NCI-H2171 treated with DMSO at 0.1 percent for 48 hours (cell line): Measurements from ENCODE around the gene TPPP2.
"Not testable (repeated sequence)": the region's sequence is repeated elsewhere in the genome, so short reads cannot be mapped to it uniquely, and the experiment has no call there.

Source experiments
- DNase-seq: peaks from one replicate; lab custom pipeline; 2025; lab: John Stamatoyannopoulos, UW

Gene TPPP2

DNA sequence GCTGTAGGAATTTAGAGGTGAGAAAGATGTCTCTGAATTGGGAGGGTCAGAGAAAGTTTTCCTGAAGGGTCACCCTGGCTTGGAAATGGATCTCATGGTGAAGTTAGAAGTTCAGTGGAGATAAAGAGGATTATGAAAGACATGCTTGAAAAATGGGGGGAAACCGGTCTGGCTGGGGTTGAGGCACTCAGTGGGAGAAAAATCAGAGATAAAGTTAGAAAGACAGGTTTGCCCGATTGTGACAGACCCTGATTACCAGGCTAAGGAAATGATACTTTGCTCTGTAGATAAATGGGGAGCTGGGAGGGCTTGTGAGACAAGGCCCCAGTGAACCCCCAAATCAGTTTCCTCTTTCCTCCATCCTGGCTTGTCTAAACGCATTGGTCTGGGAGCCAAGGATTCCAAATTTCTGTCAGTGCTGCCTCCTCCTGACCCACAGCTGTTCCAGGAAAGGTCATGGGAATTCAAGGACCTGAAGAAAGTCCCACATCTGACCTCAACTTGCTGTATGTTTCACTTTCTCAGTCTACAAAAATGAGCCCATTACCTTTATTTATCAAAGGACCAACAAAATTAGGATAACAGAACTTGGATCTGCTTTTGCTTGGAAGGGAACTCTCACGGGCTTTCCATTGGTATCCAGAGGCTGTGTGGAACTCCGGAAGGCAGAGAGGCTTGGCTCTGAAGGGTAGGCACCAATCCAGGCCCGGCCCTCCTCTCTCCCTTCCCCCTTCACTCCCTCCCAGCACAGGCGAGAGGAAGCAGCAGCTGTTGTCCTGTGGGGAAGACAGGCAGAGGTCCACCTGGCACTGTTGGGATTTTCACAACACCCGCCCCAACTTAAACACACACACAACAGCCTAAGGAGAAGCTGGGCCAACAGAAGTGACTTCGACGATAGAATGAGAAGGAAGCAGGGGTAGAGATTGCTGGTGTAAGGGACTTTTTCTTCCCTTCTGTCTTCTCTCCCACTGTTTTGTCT, 8.7 kb downstream of the TPPP2 start:
- peak; percentile 82 for DNase-seq

DNA sequence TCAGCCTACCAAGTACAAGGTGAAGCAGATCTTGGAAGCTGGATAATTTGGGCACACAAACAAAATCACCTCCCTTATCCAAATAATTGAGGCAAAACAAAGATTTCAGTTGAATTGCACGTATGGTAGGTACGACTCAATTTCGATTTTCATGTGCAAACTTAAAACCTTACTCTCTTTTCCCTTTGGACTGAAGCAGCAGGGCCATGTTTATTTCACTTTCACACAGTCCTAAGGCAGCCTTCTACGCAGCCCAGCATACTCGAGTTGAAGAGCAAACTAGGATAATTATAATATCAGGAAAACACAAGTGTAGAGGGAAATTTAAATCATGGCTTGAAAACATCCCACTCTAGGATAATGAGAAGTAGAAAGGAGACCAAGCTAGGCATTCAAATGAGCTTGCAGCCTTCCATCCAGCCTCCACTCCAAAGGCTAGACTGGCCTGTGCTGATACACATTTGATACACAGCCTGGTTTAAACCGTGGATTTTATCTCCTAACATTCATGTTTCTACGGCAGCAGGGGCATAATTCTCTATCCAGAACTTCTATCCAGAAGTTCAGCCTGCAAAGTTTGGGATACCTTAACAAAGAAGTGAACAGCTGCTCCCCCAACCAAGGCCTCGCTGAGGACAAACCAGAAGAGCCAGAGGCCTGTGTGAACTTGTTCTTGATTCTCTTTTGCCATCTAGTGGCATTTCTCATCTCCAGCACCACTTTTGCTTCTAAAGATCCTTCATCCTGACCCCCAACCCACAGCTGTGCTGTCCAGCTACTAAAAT, 9.8 kb downstream of the TPPP2 start:
- peak; percentile 76 for DNase-seq

DNA sequence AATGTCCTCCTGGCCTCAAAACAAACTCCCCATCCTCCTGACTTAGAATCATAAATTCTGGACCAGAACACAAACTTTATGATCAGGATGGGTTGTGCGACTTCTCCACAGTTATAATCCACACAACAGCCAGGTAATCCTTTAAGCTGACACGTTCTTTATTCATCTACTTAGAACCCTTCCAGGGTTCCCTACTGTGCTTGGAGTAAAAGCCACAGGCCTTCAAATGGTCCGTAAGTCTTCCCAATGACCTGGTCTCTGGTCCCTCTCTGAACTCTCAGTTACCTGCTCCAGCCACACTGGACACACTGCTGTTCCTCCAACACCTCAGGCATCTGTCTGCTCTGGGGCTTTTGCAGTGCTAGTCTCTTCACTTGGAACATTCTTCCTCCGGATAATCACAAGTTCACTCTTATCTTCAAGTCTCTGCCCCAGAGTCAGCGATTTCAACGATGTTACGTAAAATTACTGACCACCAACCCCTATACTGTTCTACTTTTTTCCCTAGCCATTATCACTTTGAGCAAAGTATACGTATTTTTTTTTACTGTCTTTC, 10.4 kb downstream of the TPPP2 start:
- DNase-seq: no peak

DNA sequence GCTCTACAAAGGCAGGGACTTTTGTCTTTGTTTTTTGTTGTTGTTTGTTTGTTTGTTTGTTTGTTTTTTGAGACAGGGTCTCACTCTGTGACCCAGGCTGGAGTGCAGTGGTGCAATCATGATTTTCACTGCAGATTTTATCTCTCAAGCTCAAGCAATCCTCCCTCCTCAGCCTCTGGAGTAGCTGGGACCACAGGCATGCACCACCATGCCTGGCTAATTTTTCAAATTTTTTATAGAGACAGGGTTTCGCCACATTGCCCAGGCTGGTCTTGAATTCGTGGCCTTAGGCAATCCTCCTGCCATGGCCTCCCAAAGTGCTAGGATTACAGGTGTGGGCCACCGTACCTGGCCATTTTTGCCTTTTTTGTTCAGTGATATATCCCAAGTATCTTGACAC, 10.9 kb downstream of the TPPP2 start:
- DNase-seq: not testable (repeated sequence)

DNA sequence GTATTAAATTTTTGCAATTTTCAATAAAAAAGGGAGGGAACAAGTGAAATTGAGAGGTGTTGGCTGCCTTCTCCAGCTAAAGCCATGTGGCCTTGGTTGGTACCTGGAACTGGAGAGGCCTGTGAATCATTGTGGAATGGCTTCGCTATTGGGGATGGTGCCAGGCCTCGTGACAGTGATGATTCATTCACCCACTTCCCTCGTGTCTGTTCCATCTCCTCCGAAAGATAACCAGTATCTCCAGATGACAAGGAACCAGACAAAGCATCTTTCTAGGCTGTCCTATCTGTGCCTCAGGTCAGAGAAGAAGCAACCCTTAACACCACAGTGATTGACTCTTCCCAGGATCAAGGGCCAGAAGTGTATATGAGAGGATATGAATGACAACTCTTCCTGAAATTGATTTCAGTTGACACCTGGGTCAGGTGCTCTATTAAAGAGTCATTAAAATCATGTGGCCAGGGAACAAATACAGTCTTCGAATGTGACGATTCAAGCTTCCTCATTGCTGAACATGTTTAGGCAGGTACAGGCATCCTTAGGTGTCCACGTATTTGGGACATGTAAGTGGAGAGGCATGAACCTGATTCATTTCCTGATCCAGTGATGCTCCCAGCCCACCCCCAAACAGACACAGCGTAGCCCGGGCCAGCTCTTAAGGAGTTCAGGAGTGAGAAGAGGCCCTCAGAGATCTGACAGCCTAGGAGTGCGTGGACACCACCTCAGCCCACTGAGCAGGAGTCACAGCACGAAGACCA, 11.8 kb downstream of the TPPP2 start, which contains the start of gene RNASE7:
Gene RNASE7, plus strand, starts transcription at position 687 of the 758 bp plus-strand sequence. CDS start 631 bp downstream, outside the sequence.
- DNase-seq: no peak

DNA sequence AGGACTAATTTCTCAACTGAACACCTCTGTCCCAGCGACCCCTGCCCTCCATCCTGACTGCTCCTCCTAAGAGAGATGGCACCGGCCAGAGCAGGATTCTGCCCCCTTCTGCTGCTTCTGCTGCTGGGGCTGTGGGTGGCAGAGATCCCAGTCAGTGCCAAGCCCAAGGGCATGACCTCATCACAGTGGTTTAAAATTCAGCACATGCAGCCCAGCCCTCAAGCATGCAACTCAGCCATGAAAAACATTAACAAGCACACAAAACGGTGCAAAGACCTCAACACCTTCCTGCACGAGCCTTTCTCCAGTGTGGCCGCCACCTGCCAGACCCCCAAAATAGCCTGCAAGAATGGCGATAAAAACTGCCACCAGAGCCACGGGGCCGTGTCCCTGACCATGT, 12.9 kb downstream of the TPPP2 start:
- DNase-seq: no peak

DNA sequence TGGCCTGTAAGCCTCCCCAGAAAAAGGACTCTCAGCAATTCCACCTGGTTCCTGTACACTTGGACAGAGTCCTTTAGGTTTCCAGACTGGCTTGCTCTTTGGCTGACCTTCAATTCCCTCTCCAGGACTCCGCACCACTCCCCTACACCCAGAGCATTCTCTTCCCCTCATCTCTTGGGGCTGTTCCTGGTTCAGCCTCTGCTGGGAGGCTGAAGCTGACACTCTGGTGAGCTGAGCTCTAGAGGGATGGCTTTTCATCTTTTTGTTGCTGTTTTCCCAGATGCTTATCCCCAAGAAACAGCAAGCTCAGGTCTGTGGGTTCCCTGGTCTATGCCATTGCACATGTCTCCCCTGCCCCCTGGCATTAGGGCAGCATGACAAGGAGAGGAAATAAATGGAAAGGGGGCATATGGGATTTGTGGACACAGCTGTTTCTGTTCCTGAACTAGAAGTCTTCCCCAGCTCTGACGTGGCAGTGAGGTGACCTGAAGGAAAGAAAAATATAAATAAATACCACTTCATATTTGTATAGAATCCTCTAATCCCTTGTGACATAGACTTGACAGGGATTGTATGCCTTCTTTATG, 13.5 kb downstream of the TPPP2 start:
- DNase-seq: no peak

DNA sequence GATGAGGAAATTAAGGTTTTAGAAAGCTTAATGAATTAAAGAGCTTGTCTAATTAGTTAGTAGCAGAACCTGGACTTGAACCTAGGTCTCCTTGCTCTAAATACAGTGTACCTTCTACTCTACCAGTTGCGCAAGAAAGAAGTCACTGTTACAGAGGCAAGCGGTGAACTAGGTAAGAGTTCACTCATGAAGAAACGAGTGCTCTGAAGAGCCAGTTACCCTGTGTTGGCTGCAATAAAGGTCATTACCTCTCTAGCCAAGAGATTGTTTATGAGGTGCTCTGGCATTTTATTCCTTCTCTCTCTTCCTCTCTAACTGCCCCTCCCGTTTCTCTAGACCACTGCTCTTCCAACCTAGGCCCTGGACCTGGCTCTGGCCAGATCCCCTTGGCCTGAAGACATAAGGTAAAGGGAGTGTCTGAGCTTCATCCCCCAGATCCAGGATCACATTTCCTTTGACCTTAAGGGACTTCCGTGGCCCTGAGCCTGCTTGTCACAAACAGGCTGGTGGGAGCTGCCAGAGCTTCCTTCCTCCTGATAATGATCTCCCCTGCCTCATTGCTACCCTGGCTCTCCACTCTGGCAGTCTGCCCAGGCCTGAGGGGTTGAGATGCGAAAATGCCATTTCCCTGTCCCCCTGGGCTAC, 14.1 kb downstream of the TPPP2 start:
- DNase-seq: peak; percentile 23

DNA sequence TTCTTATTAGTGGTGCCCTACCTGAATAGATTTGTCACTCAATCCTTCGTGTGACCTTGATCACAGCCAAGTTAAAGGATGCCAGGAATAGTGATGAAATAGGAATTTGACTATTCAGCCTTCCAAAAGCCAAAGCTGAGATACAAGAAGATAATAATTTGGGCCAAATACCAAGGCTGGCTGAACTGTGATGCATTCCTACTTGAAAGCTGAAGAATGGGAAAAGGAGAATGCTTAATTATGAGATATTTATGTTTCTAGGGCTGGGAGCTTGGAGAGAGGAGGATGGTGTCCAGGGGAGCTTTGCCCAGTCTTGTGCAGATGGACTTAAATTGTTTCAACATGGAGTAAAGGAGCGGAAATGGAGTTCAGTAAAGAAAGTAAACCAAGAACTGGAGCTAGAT, 17.4 kb downstream of the TPPP2 start:
- no peak for DNase-seq

DNA sequence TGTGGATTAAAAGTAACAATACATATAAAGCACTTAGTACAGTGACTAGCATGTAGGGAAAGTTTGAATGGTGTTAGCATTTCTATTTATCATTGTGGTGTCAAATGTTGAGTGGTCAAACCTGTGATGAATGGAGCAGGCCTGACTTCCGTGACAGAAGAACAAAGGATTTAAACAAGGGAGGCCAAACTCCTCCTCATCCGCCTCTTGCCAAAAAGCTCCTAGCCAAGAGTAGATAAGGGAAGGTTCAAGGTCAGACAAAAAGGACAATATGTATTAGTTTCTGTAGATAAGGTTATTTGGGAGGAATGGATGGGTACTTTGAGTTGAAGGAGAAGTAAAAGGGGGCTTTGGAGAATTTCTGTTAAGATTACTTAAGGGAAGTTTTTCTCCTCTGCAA, 18.6 kb downstream of the TPPP2 start:
- DNase-seq: no peak

DNA sequence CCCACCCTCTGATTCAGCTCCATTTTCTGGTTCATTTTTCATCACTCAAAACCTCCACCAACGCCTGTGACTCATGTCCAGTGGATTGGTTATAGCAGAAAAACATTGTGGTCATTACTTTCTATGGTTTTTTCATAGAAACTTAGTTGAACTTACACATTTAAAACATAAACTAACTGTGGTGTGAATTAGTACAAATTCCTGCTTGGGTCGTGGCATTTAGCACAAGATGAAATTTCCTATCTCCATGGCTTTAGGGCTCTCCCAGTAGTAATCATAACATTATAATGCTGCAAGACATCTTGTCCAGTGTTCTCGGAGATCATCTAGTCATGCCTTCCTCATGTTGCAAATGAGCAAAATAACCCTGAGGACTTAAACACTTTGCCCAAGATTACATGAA, 19.3 kb downstream of the TPPP2 start:
- DNase-seq: no peak

DNA sequence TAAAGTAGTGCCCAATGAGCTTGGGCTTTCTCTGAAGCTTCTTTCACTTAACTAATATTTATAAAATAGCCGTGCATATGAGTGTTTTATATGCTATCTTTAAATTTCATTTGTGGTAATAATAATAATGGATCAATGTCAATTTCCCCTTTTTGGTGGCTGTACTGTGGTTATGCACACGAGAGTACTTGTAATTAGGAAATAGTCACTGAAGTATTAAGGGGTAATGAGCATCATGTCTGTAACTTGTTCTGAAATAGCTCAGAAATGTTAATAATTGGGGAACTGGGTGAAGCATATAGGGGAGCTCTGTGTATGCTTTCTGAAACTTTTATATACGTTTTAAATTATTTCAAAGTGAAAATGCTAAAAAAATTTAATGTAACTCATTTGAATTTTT, 20.6 kb downstream of the TPPP2 start:
- DNase-seq: no peak

DNA sequence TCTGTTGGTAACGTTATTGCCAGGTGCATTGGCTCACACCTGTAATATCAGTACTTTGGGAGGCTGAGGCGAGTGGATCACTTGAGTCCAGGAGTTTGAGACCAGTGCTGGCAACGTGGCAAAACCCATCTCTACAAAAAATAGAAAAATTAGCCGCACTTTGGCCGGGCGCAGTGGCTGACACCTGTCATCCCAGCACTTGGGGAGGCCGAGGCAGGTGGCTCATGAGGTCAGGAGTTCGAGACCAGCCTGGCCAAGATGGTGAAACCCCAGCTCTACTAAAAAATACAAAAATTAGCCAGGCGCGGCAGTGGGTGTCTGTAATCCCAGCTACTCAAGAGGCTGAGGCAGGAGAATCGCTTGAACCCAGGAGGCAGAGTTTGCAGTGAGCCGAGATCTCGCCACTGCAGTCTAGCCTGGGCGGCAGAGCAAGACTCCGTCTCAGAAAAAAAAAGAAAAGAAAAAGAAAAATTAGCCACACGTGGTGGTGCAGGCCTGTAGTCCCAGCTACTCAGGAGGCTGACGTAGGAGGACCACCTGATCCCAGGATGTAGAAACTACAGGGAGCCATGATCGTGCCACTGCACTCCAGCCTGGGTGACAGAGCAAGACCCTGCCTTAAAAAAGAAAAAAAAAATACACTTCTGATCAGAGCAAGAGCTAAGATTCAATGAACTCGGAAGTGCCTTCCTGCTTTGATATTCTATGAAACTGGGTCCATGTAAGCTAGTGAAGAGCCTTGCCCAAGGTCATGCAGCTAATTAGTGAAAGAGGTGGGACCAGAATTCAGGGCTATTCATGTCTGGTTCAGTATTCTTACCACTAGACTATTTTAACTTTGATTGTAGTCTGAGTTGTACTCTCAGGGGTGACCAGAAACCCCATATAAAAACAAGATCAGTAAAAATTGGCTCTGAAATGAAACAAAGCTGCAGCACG, 23.4 kb downstream of the TPPP2 start:
- DNase-seq: no peak

DNA sequence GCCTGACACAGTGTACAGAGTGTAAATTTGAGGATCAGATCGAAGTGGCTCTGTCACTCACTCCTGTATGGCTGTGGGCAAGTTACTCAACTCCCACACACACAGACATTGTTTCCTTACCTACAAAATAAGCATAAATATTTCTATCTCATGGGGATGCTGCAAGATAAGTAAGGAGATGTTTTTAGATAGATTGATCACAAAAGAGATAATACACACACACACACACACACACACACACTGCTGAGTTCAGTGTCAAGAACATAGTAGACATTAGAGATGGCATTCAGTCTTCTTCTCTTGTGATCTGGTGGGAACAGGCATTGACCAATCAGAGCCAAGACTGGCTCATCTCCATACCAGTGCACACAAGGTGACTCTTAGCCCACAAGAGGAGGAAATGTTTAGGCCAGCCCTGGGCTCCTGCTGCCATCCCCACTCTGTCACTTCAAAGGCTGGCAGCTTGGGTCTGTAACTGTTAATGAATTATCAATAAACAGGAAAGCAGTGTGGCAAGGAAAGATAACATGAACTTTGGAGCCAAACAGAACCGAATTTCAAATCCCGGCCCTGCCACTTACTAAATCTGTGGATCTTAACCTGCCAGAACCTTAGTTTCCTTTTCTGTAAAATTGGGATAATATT, 24.2 kb downstream of the TPPP2 start:
- DNase-seq: no peak

DNA sequence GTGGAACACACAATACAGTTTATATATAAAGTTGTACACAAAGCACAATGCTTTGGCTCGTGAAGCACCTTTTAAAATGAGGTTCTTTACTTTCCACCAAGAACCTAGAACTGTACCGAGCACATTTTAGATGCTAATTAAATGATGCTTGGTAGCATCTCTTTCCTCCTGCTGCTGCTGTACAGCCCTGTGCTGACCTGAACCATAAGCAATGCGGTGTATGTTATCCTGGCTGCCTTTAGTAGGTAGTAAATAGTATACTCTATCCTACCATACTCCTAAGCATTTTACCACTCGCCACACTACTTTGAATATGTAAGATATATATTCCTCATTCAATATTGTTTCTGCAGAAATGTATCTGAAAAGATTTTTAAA, 24.7 kb downstream of the TPPP2 start:
- no peak for DNase-seq

DNA sequence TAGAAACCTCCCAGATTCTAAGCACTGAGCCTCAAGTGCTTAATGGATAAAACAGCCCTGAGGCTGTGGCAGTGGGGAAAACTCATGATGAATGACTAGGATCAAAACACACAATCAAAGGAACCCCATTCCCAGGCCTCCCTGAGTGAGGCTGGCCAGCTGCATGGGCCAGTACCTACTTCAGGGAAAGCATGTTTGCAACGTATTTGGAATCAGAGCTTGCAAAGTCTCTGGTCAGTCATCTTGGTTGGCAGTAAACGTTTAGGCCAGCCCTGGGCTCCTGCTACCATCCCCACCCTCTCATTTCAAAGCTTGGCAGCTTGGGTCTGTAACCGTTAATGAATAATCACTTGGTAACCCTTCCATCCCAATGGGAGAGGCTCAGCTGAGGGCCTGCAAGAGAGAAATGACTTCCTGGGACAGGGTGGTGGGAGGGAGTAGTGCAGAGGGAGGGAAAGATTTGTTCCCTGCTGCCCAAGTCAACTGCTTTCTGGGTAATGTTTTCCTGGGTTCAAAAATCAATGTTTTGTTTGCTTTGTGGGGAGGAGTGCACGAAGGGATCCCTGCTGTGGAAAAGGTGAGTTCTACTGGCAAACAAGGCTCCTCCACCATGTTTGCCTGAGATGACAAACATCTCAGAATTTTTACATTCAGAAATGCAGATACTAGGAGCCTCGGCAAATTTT, 25.6 kb downstream of the TPPP2 start:
- no peak for DNase-seq

DNA sequence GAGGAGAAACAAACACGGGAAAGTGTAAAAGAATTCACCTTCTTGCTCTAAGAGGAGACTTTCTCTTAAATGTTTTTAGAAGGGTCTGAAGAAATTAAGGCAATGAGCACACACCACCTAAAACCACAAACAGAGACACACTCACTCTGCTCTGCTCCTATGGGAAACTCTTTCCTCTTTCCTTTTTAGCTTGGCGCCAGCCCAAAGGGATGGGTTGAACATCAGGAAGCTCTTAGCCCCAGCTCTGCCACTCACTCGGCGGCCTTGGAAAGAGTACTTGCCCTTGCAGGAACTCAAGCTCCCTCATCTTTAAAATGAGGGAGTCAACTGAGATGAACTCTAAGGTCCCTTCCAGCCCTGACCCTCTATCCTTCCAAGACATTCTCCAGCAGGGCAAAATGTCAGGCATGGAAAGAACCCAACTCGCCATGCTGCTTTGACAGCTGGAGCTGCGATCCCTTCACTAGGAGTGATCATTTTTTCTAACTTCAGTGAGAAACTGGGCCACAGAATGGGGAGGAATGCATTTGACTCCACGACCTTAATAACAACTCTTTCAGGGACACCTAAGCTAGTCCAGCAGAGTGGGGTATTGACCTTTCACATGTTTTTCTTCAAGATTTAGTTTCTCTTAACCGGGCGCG, 26.6 kb downstream of the TPPP2 start:
- no peak for DNase-seq
